Putamen (tissue), 1 donor: ENCODE measurements around the gene TRPM1.
A peak's percentile ranks its signal among the peaks of the same experiment; 100 is the strongest.

ENCODE experiments used
- DNase-seq: peaks from one replicate; pipeline ENCODE4 v3.0.0-alpha.2; 2016; ENCODE audit warnings: low spot score

Gene TRPM1

GRCh38 chr15:31016446-31016915 lies 85.0 kb downstream of the TRPM1 start:
- DNase-seq, result no peak

- no peak for DNase-seq
Observed at GRCh38 chr15:31014608-31014925, 87.0 kb downstream of the TRPM1 start.

- no peak for DNase-seq
Observed at GRCh38 chr15:31013863-31014607, 87.5 kb downstream of the TRPM1 start.

GRCh38 chr15:31012455-31012854 lies 89.1 kb downstream of the TRPM1 start:
- DNase-seq, result no peak

GRCh38 chr15:31010036-31010435 lies 91.5 kb downstream of the TRPM1 start:
- DNase-seq, result no peak

- no peak for DNase-seq
Observed at GRCh38 chr15:31005660-31006059, 95.9 kb downstream of the TRPM1 start.

- DNase-seq, result no peak
Observed at GRCh38 chr15:31004220-31004733, 97.2 kb downstream of the TRPM1 start.

- DNase-seq, result no peak
Observed at GRCh38 chr15:31001702-31002101, 99.8 kb downstream of the TRPM1 start.

- no peak for DNase-seq
Observed at GRCh38 chr15:30999729-31000128, 101.8 kb downstream of the TRPM1 start.

GRCh38 chr15:30997270-30997669 lies 104.3 kb downstream of the TRPM1 start:
- no peak for DNase-seq

- no peak for DNase-seq
Observed at GRCh38 chr15:30992249-30992864, 109.2 kb downstream of the TRPM1 start.

- DNase-seq, result peak; percentile 84
Observed at GRCh38 chr15:30991255-30992235, 110.0 kb downstream of the TRPM1 start, which contains the start of gene MTMR10. MTMR10 (minus strand) TSS chr15:30991628; CDS start chr15:30991506, 122 bp downstream.

GRCh38 chr15:30990446-30991254 lies 110.9 kb downstream of the TRPM1 start:
- no peak for DNase-seq

GRCh38 chr15:30990036-30990435 lies 111.5 kb downstream of the TRPM1 start:
- DNase-seq, result no peak

GRCh38 chr15:30985081-30985531 lies 116.4 kb downstream of the TRPM1 start:
- peak; percentile 63 for DNase-seq

GRCh38 chr15:30984542-30984941 lies 117.0 kb downstream of the TRPM1 start:
- DNase-seq, result peak; percentile 90

GRCh38 chr15:30984118-30984517 lies 117.4 kb downstream of the TRPM1 start:
- DNase-seq, result no peak

GRCh38 chr15:30979457-30979856 lies 122.1 kb downstream of the TRPM1 start:
- no peak for DNase-seq

- DNase-seq, result no peak
Observed at GRCh38 chr15:30978328-30978727, 123.2 kb downstream of the TRPM1 start.

GRCh38 chr15:30974112-30974511 lies 127.4 kb downstream of the TRPM1 start:
- no peak for DNase-seq

- DNase-seq, result peak; percentile 73
Observed at GRCh38 chr15:30973379-30973778, 128.1 kb downstream of the TRPM1 start.
